ENCODE results near the gene MED20. TPM values are rescaled to one million over a fixed set of nuclear protein-coding genes. Genes with fewer than 3 reads are reported as not detected.

MED20 gene
- total RNA-seq, 2 donors from 2014 or later, result 11.9 to 17.8 TPM

DNA sequence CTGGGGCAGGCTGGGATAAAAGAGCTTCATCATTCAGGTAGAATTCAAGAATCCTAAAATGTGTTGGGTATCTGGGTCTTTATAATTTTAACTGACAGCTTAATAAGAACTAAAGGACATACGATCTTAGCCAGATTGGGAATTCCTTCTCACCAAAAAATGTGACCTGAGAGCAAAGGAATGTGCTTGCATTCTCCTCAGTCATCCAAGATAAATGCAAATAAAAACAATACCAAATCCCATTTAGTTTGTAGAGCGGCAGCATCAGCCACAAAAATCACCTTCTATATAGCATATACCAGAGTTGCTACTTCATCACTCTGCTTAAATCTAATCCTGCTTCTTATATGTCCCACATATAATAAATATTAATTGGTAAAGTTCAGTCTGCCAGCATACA, 42.7 kb downstream of the MED20 start:
- DNase-seq (ENCODE audit: low spot score), result no peak

DNA sequence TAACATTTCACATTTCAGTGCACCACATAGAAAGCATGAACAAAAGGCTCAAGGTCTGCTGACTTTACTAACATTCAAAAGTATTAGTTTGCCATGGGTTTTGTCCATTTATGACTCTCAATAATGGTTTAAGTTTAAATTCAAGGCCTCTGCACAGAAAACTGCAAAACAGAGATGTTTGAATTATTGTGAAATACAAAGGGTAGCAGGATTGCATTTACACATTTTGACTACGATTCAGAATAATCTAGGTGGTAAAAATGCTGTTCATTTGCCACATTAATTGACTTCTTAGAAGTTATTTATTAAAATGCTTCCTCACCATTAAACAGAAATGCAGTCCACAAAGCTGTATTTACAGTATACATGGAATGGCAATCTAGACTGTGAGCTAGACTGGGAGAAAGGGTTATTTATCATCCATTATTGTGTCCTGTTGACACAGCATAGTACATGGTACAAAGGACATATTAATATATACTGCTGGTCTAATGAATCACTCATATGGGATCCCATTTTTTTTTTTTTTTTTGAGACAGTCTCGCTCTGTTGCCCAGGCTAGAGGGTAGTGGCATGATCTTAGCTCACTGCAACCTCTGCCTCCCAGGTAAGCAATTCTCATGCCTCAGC, 43.8 kb downstream of the MED20 start:
- intact Hi-C loops (cut with DNase I), result no loop called here
- DNase-seq (ENCODE audit: low spot score), result no peak

More for the DNA sequence above, 42.7 kb downstream of the MED20 start:
- intact Hi-C loops (cut with DNase I), result no loop called here

DNA sequence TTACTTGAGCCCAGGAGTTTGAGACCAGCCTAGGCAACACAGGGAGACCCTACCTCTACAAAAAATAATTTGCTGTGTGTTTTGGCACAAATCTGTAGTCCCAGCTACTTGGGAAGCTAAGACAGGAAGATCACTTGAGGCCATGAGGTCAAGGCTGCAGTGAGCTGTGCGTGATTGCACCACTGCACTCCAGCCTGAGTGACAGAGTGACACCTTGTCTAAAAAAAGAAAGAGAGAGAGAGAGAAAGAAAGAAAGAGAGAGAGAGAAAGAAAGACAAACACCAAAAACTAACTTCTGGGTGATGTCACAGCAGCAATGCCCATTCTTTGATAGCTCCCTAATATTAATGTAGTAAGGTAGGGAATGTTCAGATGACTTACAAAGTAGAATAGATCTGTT, 46.2 kb downstream of the MED20 start:
- intact Hi-C loops (cut with DNase I), result no loop called here
- DNase-seq (ENCODE audit: low spot score), result no peak

DNA sequence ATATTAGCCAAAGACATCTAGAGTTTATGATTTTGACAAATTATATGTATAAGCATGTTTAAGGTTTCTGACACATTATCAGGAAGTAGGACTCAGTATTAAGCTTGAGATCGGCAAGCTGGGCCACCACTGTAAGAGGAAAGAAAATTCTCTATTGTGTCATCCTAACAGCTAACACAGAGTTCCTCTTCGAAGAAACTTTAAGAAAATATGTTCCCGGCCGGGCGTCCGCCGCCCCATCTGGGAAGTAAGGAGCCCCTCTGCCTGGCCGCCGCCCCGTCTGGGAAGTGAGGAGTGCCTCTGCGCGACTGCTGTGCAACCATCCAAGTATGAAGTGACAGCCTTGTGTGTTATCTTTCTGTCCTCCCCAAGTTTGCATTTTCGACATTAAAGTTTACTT, 48.8 kb downstream of the MED20 start:
- DNase-seq (ENCODE audit: low spot score), result no peak
- intact Hi-C loops (cut with DNase I), result no loop called here

DNA sequence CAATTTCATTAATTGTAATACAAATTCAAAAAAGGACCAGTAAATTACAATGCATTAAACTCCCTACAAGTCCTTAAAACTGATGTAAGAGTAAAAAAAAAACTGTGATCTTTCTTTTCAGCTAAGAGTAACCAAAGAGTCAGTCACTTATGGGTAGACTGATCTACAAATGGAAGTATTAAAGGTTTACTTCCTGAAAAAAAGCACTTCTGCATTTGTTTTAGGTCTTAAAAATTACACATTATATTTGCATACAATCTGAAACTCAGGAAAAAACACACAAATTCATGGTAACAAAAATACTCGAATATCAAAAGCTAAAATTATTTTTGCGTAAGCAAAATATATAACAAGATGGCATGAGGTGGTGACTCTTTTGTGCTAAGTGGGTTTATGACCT, 49.2 kb downstream of the MED20 start:
- DNase-seq (ENCODE audit: low spot score), result no peak
- intact Hi-C loops (cut with DNase I), result no loop called here

DNA sequence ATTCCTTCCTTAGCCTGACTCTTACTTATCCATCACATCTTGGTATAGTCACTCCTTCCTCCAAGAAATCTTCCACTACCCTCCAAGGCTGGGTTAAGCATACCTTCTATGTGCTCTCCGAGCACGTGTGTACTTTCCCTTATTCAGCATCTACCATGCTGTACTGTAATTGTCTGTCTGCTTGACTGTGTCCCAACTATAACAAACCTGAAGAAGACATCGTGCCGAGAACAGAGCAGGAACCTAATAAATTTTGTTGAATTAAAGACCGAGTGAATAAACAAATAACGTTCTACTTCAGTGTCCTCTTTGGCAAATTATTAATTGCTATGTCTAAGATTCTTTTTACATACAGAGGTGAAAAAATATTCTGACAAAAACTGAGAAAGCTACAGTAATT, 61.6 kb downstream of the MED20 start:
- DNase-seq (ENCODE audit: low spot score), result no peak
- intact Hi-C loops (cut with DNase I), result loop anchor here in 1 of 2 donors (10.0 kb wide), 1 partner anchor 995 kb away; no protein-coding TSS in a partner anchor

DNA sequence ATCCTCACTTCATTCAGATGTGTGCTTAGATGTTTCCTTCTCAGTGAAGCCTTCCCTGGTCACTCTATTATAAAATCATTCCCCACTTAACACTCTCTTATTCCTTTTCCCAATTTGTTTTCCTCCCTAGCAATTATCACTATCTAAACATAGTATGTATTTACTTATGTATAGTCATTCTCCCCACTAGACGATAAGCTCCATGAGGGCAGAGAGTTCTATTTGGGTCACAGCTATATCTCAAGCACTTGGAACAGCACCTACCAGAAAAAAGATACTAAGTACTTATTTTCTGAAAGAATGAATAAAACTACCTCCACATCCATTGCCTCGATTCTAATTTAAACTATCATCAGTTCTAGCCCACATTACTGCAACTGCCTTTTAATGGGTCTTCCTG, 62.2 kb downstream of the MED20 start:
- DNase-seq (ENCODE audit: low spot score), result no peak
- intact Hi-C loops (cut with DNase I), result loop anchor here in 1 of 2 donors (10.0 kb wide), 1 partner anchor 994 kb away; no protein-coding TSS in a partner anchor

Other genes with a start within 250 kb of the MED20 start
- gene TFEB, start 185.5 kb downstream of the MED20 start, total RNA-seq, result 10 to 100 TPM; 15.1 to 20.6 TPM
- not detected for gene PGC, start 173.7 kb downstream of the MED20 start, total RNA-seq
- gene FRS3, start 141.2 kb downstream of the MED20 start, total RNA-seq, result 1 to 10 TPM; 4.0 to 4.2 TPM
- gene PRICKLE4, start 140.4 kb downstream of the MED20 start, total RNA-seq, result 1 to 10 TPM; 1.4 to 5.8 TPM
- 100 to 1,000 TPM in 1 of 2 donors, 10 to 100 TPM in 1; 84.2 to 101 TPM for gene TOMM6, start 133.4 kb downstream of the MED20 start, total RNA-seq
- 1 to 10 TPM; 2.7 to 3.1 TPM for gene USP49, start 25.8 kb downstream of the MED20 start, total RNA-seq
- gene BYSL, start 360 bp upstream of the MED20 start, total RNA-seq, result 10 to 100 TPM; 12.7 to 16.8 TPM
- gene CCND3, start 20.7 kb upstream of the MED20 start, total RNA-seq, result 10 to 100 TPM; 47.7 to 53.3 TPM
- 10 to 100 TPM; 16.6 to 18.6 TPM for gene TAF8, start 129.4 kb upstream of the MED20 start, total RNA-seq
- gene C6orf132, start 221.5 kb upstream of the MED20 start, total RNA-seq, result 1 to 10 TPM; 2.3 to 5.5 TPM

Measured in posterior vena cava (tissue), 2 donors.